T-helper 17 cell (primary cell): Measurements from ENCODE around the gene FAM117B. TPM values are rescaled to one million over a fixed set of nuclear protein-coding genes. Genes with fewer than 3 reads are reported as not detected.

ENCODE experiments used
- ATAC-seq: fragments of 150-1000 bp; cut with Tn5 transposase; 2 replicates; pipeline ENCODE4 v1.10.0; 2021; ENCODE audit warnings: mild to moderate bottlenecking, moderate library complexity
- DNase-seq, 3 donors: peaks; one replicate each; pipeline versions ENCODE4 v3.0.0 to v3.0.0-alpha.2; 2020 to 2021
- H3K9me3 ChIP-seq: one replicate; pipeline ENCODE4 v1.7.0; 2013; ENCODE audit warnings: low read length, mild to moderate bottlenecking; ENCODE audit not compliant: control insufficient read depth, poor library complexity, severe bottlenecking
- H3K27ac Mint-ChIP-seq: one replicate; pipeline ENCODE4 v1.8.0; 2022; ENCODE audit warnings: mild to moderate bottlenecking, moderate library complexity, mixed read lengths
- H3K27me3 Mint-ChIP-seq: one replicate; pipeline ENCODE4 v1.8.0; 2022; ENCODE audit warnings: mixed read lengths
- H3K36me3 Mint-ChIP-seq: one replicate; pipeline ENCODE4 v1.8.0; 2022; ENCODE audit warnings: low read depth, mixed read lengths
- H3K4me1 Mint-ChIP-seq: one replicate; pipeline ENCODE4 v1.8.0; 2022; ENCODE audit warnings: mild to moderate bottlenecking, mixed read lengths
- H3K4me3 Mint-ChIP-seq: one replicate; pipeline ENCODE4 v1.8.0; 2022; ENCODE audit warnings: mild to moderate bottlenecking, moderate library complexity, mixed read lengths
- total RNA-seq, 4 donors: library from RNA in 2 of 4; stranded (reverse) in 2 of 4; gene quantifications; one replicate each; pipeline ENCODE4 v1.2.3 and lab custom pipeline; 2022 to 2026

Gene FAM117B
- total RNA-seq, 2 donors from 2014 or later, result 20.1 to 22.8 TPM

GRCh38 chr2:202613479-202613878 is 21.3 kb upstream of the FAM117B start:
- ATAC-seq, result no peak
- Mint-ChIP-seq H3K4me3 (no peak overlapping the region), H3K4me1 (no peaks in the 10 kb centered on the region), H3K27me3 (no peaks in the 10 kb centered on the region), H3K27ac (no peak overlapping the region), H3K36me3 (peaks cover 2% of the 10 kb centered on the region)
- H3K9me3 ChIP-seq, result no peaks in the 10 kb centered on the region
- DNase-seq, result no peak

GRCh38 chr2:202624133-202624532 is 10.6 kb upstream of the FAM117B start:
- no peak for DNase-seq
- no peaks in the 10 kb centered on the region for H3K9me3 ChIP-seq
- Mint-ChIP-seq H3K27ac (no peak overlapping the region), H3K4me3 (no peak overlapping the region), H3K36me3 (no peaks in the 10 kb centered on the region), H3K27me3 (no peaks in the 10 kb centered on the region), H3K4me1 (no peaks in the 10 kb centered on the region)
- ATAC-seq, result no peak

GRCh38 chr2:202627042-202627441 is 7.7 kb upstream of the FAM117B start:
- Mint-ChIP-seq H3K27ac (no peak overlapping the region), H3K4me1 (no peaks in the 10 kb centered on the region), H3K27me3 (no peaks in the 10 kb centered on the region), H3K4me3 (no peak overlapping the region), H3K36me3 (no peaks in the 10 kb centered on the region)
- no peak for ATAC-seq
- DNase-seq, result no peak
- no peaks in the 10 kb centered on the region for H3K9me3 ChIP-seq

GRCh38 chr2:202628646-202629198 is 6.0 kb upstream of the FAM117B start:
- no peak for ATAC-seq
- no peaks in the 10 kb centered on the region for H3K27me3 Mint-ChIP-seq
- no peak overlapping the region for H3K4me3 Mint-ChIP-seq

GRCh38 chr2:202632682-202633290 is 2.0 kb upstream of the FAM117B start:
- DNase-seq, result no peak
- no peaks in the 10 kb centered on the region for H3K9me3 ChIP-seq
- H3K27me3 Mint-ChIP-seq, result no peaks in the 10 kb centered on the region
- no peaks in the 10 kb centered on the region for H3K36me3 Mint-ChIP-seq
- H3K27ac Mint-ChIP-seq, result no peak overlapping the region
- ATAC-seq, result no peak
- peaks cover 19% of the 10 kb centered on the region for H3K4me1 Mint-ChIP-seq
- H3K4me3 Mint-ChIP-seq, result no peak overlapping the region

More at GRCh38 chr2:202628646-202629198, 6.0 kb upstream of the FAM117B start:
- Mint-ChIP-seq H3K4me1 (peaks cover 3% of the 10 kb centered on the region), H3K27ac (no peak overlapping the region), H3K36me3 (no peaks in the 10 kb centered on the region)
- no peaks in the 10 kb centered on the region for H3K9me3 ChIP-seq
- DNase-seq, result no peak

- no peaks in the 10 kb centered on the region for H3K36me3 Mint-ChIP-seq
- no peaks in the 10 kb centered on the region for H3K27me3 Mint-ChIP-seq
- no peak overlapping the region for H3K4me3 Mint-ChIP-seq
- no peak for DNase-seq
- ATAC-seq, result no peak
- peaks cover 24% of the 10 kb centered on the region for H3K4me1 Mint-ChIP-seq
- peak overlapping the region; percentile 96 for H3K27ac Mint-ChIP-seq
- H3K9me3 ChIP-seq, result no peaks in the 10 kb centered on the region
Measured at GRCh38 chr2:202633470-202633869, 1.3 kb upstream of the FAM117B start.

GRCh38 chr2:202635428-202636212 is 851 bp downstream of the FAM117B start:
- Mint-ChIP-seq H3K36me3 (no peaks in the 10 kb centered on the region), H3K4me1 (peaks cover 30% of the 10 kb centered on the region), H3K27me3 (no peaks in the 10 kb centered on the region), H3K4me3 (peak overlapping the region; percentile 95), H3K27ac (peak overlapping the region; percentile 96)
- peak; percentile 56 for ATAC-seq
- no peaks in the 10 kb centered on the region for H3K9me3 ChIP-seq
- peak; percentile 62 to 92 (median 84) for DNase-seq

- H3K27me3 Mint-ChIP-seq, result no peaks in the 10 kb centered on the region
- H3K36me3 Mint-ChIP-seq, result no peaks in the 10 kb centered on the region
- H3K4me1 Mint-ChIP-seq, result peaks cover 33% of the 10 kb centered on the region
- H3K4me3 Mint-ChIP-seq, result peak overlapping the region; percentile 95
- ATAC-seq, result no peak
- peak overlapping the region; percentile 90 for H3K27ac Mint-ChIP-seq
- no peak for DNase-seq
- no peaks in the 10 kb centered on the region for H3K9me3 ChIP-seq
Measured at GRCh38 chr2:202636213-202636513, 1.4 kb downstream of the FAM117B start.

- Mint-ChIP-seq H3K4me1 (peaks cover 34% of the 10 kb centered on the region), H3K27me3 (no peaks in the 10 kb centered on the region), H3K27ac (peak overlapping the region; percentile 72), H3K36me3 (no peaks in the 10 kb centered on the region), H3K4me3 (peak overlapping the region; percentile 52)
- DNase-seq (no peak), ATAC-seq (no peak)
- H3K9me3 ChIP-seq, result no peaks in the 10 kb centered on the region
Measured at GRCh38 chr2:202638721-202639120, 4.0 kb downstream of the FAM117B start.

- Mint-ChIP-seq H3K36me3 (no peaks in the 10 kb centered on the region), H3K27ac (peak overlapping the region; percentile 72), H3K4me1 (peaks cover 31% of the 10 kb centered on the region), H3K4me3 (peak overlapping the region; percentile 41), H3K27me3 (no peaks in the 10 kb centered on the region)
- DNase-seq (no peak), ATAC-seq (no peak)
- no peaks in the 10 kb centered on the region for H3K9me3 ChIP-seq
Measured at GRCh38 chr2:202639231-202639630, 4.5 kb downstream of the FAM117B start.

GRCh38 chr2:202642567-202642966 is 7.8 kb downstream of the FAM117B start:
- no peaks in the 10 kb centered on the region for H3K36me3 Mint-ChIP-seq
- peaks cover 33% of the 10 kb centered on the region for H3K4me1 Mint-ChIP-seq
- ATAC-seq (no peak), DNase-seq (no peak)
- no peak overlapping the region for H3K27ac Mint-ChIP-seq
- H3K27me3 Mint-ChIP-seq, result no peaks in the 10 kb centered on the region
- H3K4me3 Mint-ChIP-seq, result no peak overlapping the region
- no peaks in the 10 kb centered on the region for H3K9me3 ChIP-seq

GRCh38 chr2:202643012-202643858 is 8.5 kb downstream of the FAM117B start:
- ATAC-seq, result peak; percentile 61
- H3K27ac Mint-ChIP-seq, result no peak overlapping the region
- H3K36me3 Mint-ChIP-seq, result no peaks in the 10 kb centered on the region
- DNase-seq, result no peak
- no peaks in the 10 kb centered on the region for H3K9me3 ChIP-seq
- H3K27me3 Mint-ChIP-seq, result no peaks in the 10 kb centered on the region
- peaks cover 33% of the 10 kb centered on the region for H3K4me1 Mint-ChIP-seq
- H3K4me3 Mint-ChIP-seq, result no peak overlapping the region

GRCh38 chr2:202652119-202652518 is 17.4 kb downstream of the FAM117B start:
- no peak overlapping the region for H3K27ac Mint-ChIP-seq
- peaks cover 46% of the 10 kb centered on the region for H3K4me1 Mint-ChIP-seq
- H3K4me3 Mint-ChIP-seq, result no peak overlapping the region
- no peaks in the 10 kb centered on the region for H3K27me3 Mint-ChIP-seq
- H3K36me3 Mint-ChIP-seq, result peaks cover 2% of the 10 kb centered on the region
- DNase-seq (no peak), ATAC-seq (no peak)
- H3K9me3 ChIP-seq, result no peaks in the 10 kb centered on the region
